ENCODE data around the gene HRAS.

- TF ChIP-seq CTCF (IDR thresholded peaks at IDR 0.05) (no peak), POLR2AphosphoS5 (IDR thresholded peaks at IDR 0.05; ENCODE audit: low read depth, low read length) (no peak)
Measured at GRCh38 chr11:504994-505344, 30.4 kb downstream of the HRAS start.

Data from Panc1 (cell line).